ACHN (cell line): ENCODE results near the gene KRR1.
"Not testable (repeated sequence)": the region's sequence is repeated elsewhere in the genome, so short reads cannot be mapped to it uniquely, and the experiment has no call there.

Experiments
- DNase-seq: peaks from one replicate; pipeline ENCODE4 v3.0.0-alpha.2; 2015
- in situ Hi-C: cut with HindIII; loops from 2 replicates; pipeline ENCODE4 v1.10.0; 2017; ENCODE audit warnings: low sequenced_read_pairs, low pct_ligation_motif_present, low pct_unique_long_range_greater_than_20kb

KRR1 gene

GRCh38 chr12:75445137-75445507 lies 66.3 kb downstream of the KRR1 start:
- DNase-seq, in situ Hi-C loops: not testable (repeated sequence)

GRCh38 chr12:75444429-75445136 lies 66.8 kb downstream of the KRR1 start:
- in situ Hi-C loops: no loop called here
- DNase-seq: no peak

GRCh38 chr12:75443709-75444108 lies 67.7 kb downstream of the KRR1 start:
- no peak for DNase-seq
- in situ Hi-C loops: no loop called here

DNA sequence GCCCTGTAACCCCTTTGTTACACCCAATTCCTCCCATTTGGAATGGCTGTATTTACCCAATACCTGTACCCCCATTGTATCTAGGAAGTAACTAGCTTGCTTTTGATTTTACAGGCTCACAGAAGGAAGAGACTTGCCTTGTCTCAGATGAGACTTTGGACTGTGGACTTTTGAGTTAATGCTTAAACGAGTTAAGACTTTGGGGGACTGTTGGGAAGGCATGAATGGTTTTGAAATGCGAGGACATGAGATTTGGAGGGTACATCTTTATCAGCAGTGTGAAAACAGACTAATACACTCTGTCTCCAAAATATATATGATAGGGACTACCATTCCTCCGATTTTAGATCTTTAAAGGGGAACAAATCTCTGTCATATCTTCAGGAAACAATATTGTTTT lies 69.0 kb downstream of the KRR1 start:
- DNase-seq, in situ Hi-C loops: not testable (repeated sequence)

GRCh38 chr12:75441687-75442449 lies 69.5 kb downstream of the KRR1 start:
- in situ Hi-C loops, DNase-seq: not testable (repeated sequence)
